Keratinocyte (primary cell): ENCODE measurements around the gene TPGS1. TPM values are rescaled to one million over a fixed set of nuclear protein-coding genes. Genes with fewer than 3 reads are reported as not detected.

Source experiments
- DNase-seq: peaks from one replicate; pipeline ENCODE4 v3.0.0-alpha.2; 2011; ENCODE audit warnings: low read depth, missing footprints, low spot score
- FAIRE-seq: peaks from 2 replicates; lab custom pipeline; 2011; peaks lifted over from hg19 to GRCh38; lab: Jason Lieb, UNC
- H2AFZ ChIP-seq: 2 replicates; pipeline ENCODE4 v1.6.0; 2012; ENCODE audit warnings: low read length, control low read depth, inconsistent platforms; ENCODE audit not compliant: control insufficient read depth
- H3K27ac ChIP-seq: 2 replicates; pipeline ENCODE4 v1.5.1; 2011; ENCODE audit warnings: low read length; ENCODE audit not compliant: control insufficient read depth, insufficient read depth
- H3K27me3 ChIP-seq: 3 replicates; pipeline ENCODE4 v1.6.0; 2011; ENCODE audit warnings: low read length; ENCODE audit not compliant: control insufficient read depth, insufficient read depth; ENCODE audit errors: extremely low read depth
- H3K36me3 ChIP-seq, 2 experiments: 2 replicates in 1 of 2; 3 replicates in 1 of 2; pipeline ENCODE4 v1.5.1; 2011; ENCODE audit warnings: low read length in 2 of 2, mild to moderate bottlenecking in 1 of 2; ENCODE audit not compliant: control insufficient read depth in 2 of 2, insufficient read depth in 2 of 2; ENCODE audit errors: extremely low read depth in 1 of 2
- H3K4me1 ChIP-seq: 3 replicates; pipeline ENCODE4 v1.5.1; 2011; ENCODE audit warnings: low read length; ENCODE audit not compliant: control insufficient read depth, insufficient read depth; ENCODE audit errors: extremely low read depth
- H3K4me2 ChIP-seq: 3 replicates; pipeline ENCODE4 v1.6.0; 2011; ENCODE audit warnings: low read depth, low read length; ENCODE audit not compliant: control insufficient read depth, insufficient read depth; ENCODE audit errors: extremely low read depth
- H3K4me3 ChIP-seq, 3 experiments: fragments of 200-600 bp in 1 of 3; sonication (generic) in 1 of 3; 2 replicates in 2 of 3; 3 replicates in 1 of 3; pipeline ENCODE4 v1.5.1; 2011 to 2016; ENCODE audit warnings: low read length in 3 of 3, mild to moderate bottlenecking in 3 of 3, control low read depth in 2 of 3, inconsistent platforms in 1 of 3, low read depth in 1 of 3, mixed read lengths in 1 of 3, mixed run types in 1 of 3, moderate library complexity in 1 of 3; ENCODE audit not compliant: control insufficient read depth in 2 of 3, insufficient read depth in 2 of 3; ENCODE audit errors: extremely low read depth in 1 of 3
- H3K79me2 ChIP-seq: 2 replicates; pipeline ENCODE4 v1.6.0; 2012; ENCODE audit warnings: low read length; ENCODE audit not compliant: control insufficient read depth, insufficient read depth
- H3K9ac ChIP-seq: 3 replicates; pipeline ENCODE4 v1.6.0; 2011; ENCODE audit warnings: low read length; ENCODE audit not compliant: control insufficient read depth, insufficient read depth; ENCODE audit errors: extremely low read depth
- H3K9me1 ChIP-seq: 3 replicates; pipeline ENCODE4 v1.6.0; 2011; ENCODE audit warnings: low read length; ENCODE audit not compliant: control insufficient read depth, insufficient read depth; ENCODE audit errors: extremely low read depth
- H3K9me3 ChIP-seq: 2 replicates; pipeline ENCODE4 v1.5.1; 2012; ENCODE audit warnings: low read depth, low read length; ENCODE audit not compliant: control insufficient read depth
- H4K20me1 ChIP-seq: 3 replicates; pipeline ENCODE4 v1.6.0; 2011; ENCODE audit warnings: low read length; ENCODE audit not compliant: control insufficient read depth, insufficient read depth; ENCODE audit errors: extremely low read depth
- EZH2 ChIP-seq: IDR thresholded peaks from one replicate; pipeline ENCODE4 v1.6.1; 2012; ENCODE audit warnings: inconsistent platforms, mild to moderate bottlenecking, low read length, moderate library complexity
- dilution Hi-C: fragments of 300-500 bp; cut with MboI; formaldehyde crosslinking; loops from one replicate; pipeline ENCODE4 v1.7.0; 2020; ENCODE audit warnings: low sequenced_read_pairs; ENCODE audit not compliant: extremely low pct_ligation_motif_present
- polyA plus RNA-seq, 5 experiments: library from polyadenylated mRNA; depleted of rRNA in 3 of 5; stranded (reverse) in 3 of 5; stranded (forward) in 1 of 5; unstranded in 1 of 5; fragments of >200 nt; gene quantifications; 1 replicate in 1 of 5; 2 replicates in 3 of 5; 3 replicates in 1 of 5; pipeline versions ENCODE4 v1.2.1 to v1.2.3, GENCODE V29; 2011 to 2012; ENCODE audit warnings: missing spikeins in 2 of 5, low read depth in 1 of 5, low replicate concordance in 1 of 5
- TF ChIP-seq, protein P1 (sequence below), 3 experiments: IDR thresholded peaks in 1 of 3; conservative IDR thresholded peaks in 1 of 3; optimal IDR thresholded peaks in 1 of 3; 2 replicates in 2 of 3; 3 replicates in 1 of 3; pipeline versions ENCODE3 to v1.5.1; 2011; ENCODE audit warnings: low read length in 3 of 3, mild to moderate bottlenecking in 3 of 3, moderate library complexity in 2 of 3, control low read depth in 1 of 3, inconsistent platforms in 1 of 3; ENCODE audit not compliant: insufficient read depth in 2 of 3; ENCODE audit errors: extremely low read depth in 1 of 3

TPGS1 gene
- polyA plus RNA-seq, 1 donor (not counting 4 experiments of a cell fraction or from before 2014, with no cell fraction given) = 1.4 TPM

GRCh38 chr19:519449-519865 lies 12.2 kb downstream of the TPGS1 start:
- Histone ChIP-seq H3K27ac (no peak overlapping the region), H3K4me3 (no peak overlapping the region), H2AFZ (no peak overlapping the region), H3K4me1 (no peaks in the 10 kb centered on the region), H3K9ac (no peak overlapping the region), H4K20me1 (no peaks in the 10 kb centered on the region), H3K4me2 (no peak overlapping the region), H3K9me1 (no peaks in the 10 kb centered on the region), H3K9me3 (no peaks in the 10 kb centered on the region), H3K79me2 (no peaks in the 10 kb centered on the region), H3K27me3 (no peaks in the 10 kb centered on the region), H3K36me3 (no peaks in the 10 kb centered on the region)
- no peak for DNase-seq
- FAIRE-seq = no peak
- TF ChIP-seq, protein P1, sequence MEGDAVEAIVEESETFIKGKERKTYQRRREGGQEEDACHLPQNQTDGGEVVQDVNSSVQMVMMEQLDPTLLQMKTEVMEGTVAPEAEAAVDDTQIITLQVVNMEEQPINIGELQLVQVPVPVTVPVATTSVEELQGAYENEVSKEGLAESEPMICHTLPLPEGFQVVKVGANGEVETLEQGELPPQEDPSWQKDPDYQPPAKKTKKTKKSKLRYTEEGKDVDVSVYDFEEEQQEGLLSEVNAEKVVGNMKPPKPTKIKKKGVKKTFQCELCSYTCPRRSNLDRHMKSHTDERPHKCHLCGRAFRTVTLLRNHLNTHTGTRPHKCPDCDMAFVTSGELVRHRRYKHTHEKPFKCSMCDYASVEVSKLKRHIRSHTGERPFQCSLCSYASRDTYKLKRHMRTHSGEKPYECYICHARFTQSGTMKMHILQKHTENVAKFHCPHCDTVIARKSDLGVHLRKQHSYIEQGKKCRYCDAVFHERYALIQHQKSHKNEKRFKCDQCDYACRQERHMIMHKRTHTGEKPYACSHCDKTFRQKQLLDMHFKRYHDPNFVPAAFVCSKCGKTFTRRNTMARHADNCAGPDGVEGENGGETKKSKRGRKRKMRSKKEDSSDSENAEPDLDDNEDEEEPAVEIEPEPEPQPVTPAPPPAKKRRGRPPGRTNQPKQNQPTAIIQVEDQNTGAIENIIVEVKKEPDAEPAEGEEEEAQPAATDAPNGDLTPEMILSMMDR (optimal IDR thresholded peaks at IDR 0.05 in 1 of 3, IDR thresholded peaks at IDR 0.05 in 1 of 3, conservative IDR thresholded peaks at IDR 0.05 in 1 of 3; ENCODE audit: extremely low read depth in 1 of 3, insufficient read depth in 2 of 3, low read length in 3 of 3) = no peak
- TF ChIP-seq EZH2 = no peak
- dilution Hi-C loops = no loop called here

DNA sequence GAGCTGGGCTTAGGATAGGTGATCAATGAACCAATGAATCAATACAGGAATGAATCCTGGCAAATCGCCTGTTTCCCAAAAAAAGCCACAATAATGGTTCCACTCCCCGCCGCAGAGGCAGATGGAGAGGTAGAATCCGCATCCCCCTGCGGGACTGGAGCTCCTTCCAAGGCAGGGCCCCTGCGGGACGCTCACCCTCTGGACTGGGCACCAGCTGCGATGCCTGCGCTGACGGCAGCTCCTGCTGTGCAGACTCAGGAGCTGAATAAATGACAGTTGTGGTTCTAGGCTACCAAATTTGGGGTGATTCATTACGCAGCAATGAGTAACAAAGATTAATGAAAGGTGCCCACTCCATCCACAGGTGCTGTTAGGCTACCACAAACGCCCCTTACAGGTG lies 15.4 kb downstream of the TPGS1 start:
- no peak for FAIRE-seq
- dilution Hi-C loops = no loop called here

More for the DNA sequence above, 15.4 kb downstream of the TPGS1 start:
- no peak overlapping the region for H3K4me3 ChIP-seq
- H3K79me2 ChIP-seq = no peaks in the 10 kb centered on the region
- no peaks in the 10 kb centered on the region for H3K9me3 ChIP-seq
- H3K9ac ChIP-seq = no peak overlapping the region
- H3K4me1 ChIP-seq = no peaks in the 10 kb centered on the region
- no peak overlapping the region for H3K27ac ChIP-seq
- H4K20me1 ChIP-seq = no peaks in the 10 kb centered on the region
- H3K4me2 ChIP-seq = no peak overlapping the region
- peaks cover 4% of the 10 kb centered on the region for H3K27me3 ChIP-seq
- DNase-seq = no peak
- TF ChIP-seq, protein P1 (optimal IDR thresholded peaks at IDR 0.05 in 1 of 3, IDR thresholded peaks at IDR 0.05 in 1 of 3, conservative IDR thresholded peaks at IDR 0.05 in 1 of 3; ENCODE audit: extremely low read depth in 1 of 3, insufficient read depth in 2 of 3, low read length in 3 of 3) = no peak
- no peak for TF ChIP-seq EZH2
- no peaks in the 10 kb centered on the region for H3K36me3 ChIP-seq
- H3K9me1 ChIP-seq = no peaks in the 10 kb centered on the region
- H2AFZ ChIP-seq = no peak overlapping the region
